ENCODE results near the gene SDK2. TPM values are rescaled to one million over a fixed set of nuclear protein-coding genes. Genes with fewer than 3 reads are reported as not detected.

SDK2 gene
- total RNA-seq, 2 donors from 2014 or later, result 1.5 to 5.6 TPM

DNA sequence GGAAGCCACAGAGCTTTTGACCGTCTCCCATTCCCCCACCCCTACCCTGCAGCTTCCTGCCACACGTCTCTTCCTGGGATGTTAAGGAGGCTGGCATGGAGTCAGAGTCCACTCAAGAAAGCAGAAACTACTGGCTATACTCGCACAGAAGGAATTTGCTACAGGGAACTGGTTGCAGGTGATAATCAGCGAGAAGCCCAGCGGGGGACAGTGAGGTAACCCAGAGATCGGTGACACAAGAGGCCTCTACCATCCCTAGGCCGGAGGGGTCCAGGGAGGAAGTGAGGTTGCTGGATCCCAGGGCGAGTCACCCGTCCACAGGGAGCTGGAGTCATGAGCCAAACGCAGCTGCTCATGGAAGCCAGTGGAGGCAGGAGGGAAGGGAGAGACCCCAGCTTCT lies 93.7 kb downstream of the SDK2 start:
- TF ChIP-seq, protein P1, sequence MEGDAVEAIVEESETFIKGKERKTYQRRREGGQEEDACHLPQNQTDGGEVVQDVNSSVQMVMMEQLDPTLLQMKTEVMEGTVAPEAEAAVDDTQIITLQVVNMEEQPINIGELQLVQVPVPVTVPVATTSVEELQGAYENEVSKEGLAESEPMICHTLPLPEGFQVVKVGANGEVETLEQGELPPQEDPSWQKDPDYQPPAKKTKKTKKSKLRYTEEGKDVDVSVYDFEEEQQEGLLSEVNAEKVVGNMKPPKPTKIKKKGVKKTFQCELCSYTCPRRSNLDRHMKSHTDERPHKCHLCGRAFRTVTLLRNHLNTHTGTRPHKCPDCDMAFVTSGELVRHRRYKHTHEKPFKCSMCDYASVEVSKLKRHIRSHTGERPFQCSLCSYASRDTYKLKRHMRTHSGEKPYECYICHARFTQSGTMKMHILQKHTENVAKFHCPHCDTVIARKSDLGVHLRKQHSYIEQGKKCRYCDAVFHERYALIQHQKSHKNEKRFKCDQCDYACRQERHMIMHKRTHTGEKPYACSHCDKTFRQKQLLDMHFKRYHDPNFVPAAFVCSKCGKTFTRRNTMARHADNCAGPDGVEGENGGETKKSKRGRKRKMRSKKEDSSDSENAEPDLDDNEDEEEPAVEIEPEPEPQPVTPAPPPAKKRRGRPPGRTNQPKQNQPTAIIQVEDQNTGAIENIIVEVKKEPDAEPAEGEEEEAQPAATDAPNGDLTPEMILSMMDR (IDR thresholded peaks at IDR 0.05), result no peak
- no peak overlapping the region for H3K4me3 ChIP-seq
- peaks cover 0 to 8% of the 10 kb centered on the region in 2 donors for H3K4me1 ChIP-seq
- H3K27me3 ChIP-seq, result no peaks in the 10 kb centered on the region
- H3K9me3 ChIP-seq, result no peaks in the 10 kb centered on the region
- DNase-seq (ENCODE audit: low spot score), result no peak
- no peaks in the 10 kb centered on the region for H3K36me3 ChIP-seq
- H3K27ac ChIP-seq, result no peak overlapping the region

DNA sequence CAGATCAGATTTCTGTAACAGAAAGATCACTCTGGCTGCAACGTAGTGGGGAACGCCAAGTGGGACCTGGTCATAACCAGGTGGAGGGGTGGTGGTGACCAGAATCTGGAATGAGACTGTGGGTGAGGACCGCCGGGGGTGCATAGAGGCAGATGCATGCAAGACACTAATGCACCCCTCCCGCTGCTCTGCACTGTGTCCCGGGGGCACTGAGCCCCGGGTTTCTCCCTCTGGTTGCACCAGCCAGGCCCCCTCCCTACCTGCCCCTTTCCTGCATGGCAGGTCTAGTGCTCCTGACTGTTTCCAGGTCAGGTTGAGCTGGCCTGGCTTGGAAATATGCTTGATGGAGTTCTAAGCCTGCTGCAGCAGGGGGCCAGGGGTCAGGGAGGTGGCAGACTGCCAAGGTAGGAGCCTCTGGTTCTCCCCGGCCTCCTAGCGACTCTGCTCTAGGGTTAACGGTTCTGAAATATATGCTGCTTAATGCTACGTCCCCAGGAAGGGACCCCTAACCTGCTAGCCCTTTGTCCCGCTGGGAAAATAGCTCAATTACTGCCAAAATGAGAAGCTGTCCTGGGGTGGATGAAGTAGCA lies 94.3 kb downstream of the SDK2 start:
- TF ChIP-seq, protein P1 (IDR thresholded peaks at IDR 0.05), result no peak
- H3K27me3 ChIP-seq, result no peaks in the 10 kb centered on the region
- H3K9me3 ChIP-seq, result no peaks in the 10 kb centered on the region
- DNase-seq (ENCODE audit: low spot score), result no peak
- no peak overlapping the region for H3K27ac ChIP-seq
- no peak overlapping the region for H3K4me3 ChIP-seq
- H3K4me1 ChIP-seq, result peaks cover 0 to 8% of the 10 kb centered on the region in 2 donors
- no peaks in the 10 kb centered on the region for H3K36me3 ChIP-seq

DNA sequence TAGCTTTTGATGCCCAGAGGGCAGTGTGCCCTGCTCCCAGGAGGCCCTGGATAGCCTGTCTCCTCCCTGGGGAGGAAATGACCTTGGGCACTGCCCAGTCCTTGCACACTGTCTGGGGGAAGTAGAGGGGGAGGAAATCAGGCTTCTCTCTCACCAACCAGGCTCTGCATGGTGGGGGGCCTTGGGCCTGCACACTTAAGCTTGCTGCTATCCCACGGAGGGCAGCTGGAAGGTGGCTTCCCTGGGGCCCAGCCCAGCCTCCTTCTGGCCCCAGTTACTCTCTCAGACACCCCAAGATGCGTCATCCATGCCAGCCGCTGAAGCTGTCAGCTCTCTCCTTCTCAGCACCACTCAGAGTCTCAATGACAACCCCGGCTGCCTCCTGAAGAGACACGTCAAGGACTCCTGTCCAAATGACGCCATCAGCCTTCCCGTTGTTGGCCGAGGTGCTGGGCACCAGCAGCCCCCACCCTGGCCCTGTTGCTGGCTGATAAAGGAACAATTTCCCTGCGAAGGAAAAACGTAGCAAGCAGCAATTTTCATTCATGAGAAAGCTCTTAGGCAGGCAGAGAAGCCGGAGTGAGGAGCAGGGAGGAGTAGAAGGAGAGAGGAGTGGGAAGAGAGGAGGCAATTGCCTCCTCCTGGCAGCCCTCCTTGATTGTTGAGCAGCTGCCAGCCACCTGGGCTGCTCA lies 95.5 kb downstream of the SDK2 start:
- Histone ChIP-seq H3K36me3 (no peaks in the 10 kb centered on the region), H3K27me3 (no peaks in the 10 kb centered on the region), H3K4me1 (peaks cover 0 to 8% of the 10 kb centered on the region in 2 donors), H3K27ac (no peak overlapping the region), H3K9me3 (no peaks in the 10 kb centered on the region), H3K4me3 (no peak overlapping the region)
- no peak for DNase-seq (ENCODE audit: low spot score)
- TF ChIP-seq, protein P1 (IDR thresholded peaks at IDR 0.05), result no peak

DNA sequence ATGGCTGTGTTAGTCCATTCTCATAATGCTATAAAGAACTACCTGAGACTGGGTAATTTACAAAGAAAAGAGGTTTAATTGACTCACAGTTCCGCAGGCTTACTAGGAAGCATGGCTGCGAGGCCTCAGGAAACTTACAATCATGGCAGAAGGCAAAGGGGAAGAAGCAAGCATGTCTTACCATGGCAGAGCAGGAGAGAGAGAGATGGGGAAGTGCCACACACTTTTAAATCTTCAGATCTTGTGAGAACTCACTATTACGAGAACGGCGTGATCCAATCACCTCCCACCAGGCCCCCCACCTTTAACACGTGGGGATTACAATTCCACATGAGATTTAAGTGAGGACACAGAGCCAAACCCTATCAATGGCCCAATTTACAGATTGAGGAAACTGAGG lies 96.5 kb downstream of the SDK2 start:
- no peak for DNase-seq (ENCODE audit: low spot score)
- Histone ChIP-seq H3K9me3 (no peaks in the 10 kb centered on the region), H3K36me3 (no peaks in the 10 kb centered on the region), H3K4me3 (no peak overlapping the region), H3K27ac (no peak overlapping the region), H3K4me1 (peaks cover 0 to 8% of the 10 kb centered on the region in 2 donors), H3K27me3 (no peaks in the 10 kb centered on the region)
- TF ChIP-seq, protein P1 (IDR thresholded peaks at IDR 0.05), result no peak

DNA sequence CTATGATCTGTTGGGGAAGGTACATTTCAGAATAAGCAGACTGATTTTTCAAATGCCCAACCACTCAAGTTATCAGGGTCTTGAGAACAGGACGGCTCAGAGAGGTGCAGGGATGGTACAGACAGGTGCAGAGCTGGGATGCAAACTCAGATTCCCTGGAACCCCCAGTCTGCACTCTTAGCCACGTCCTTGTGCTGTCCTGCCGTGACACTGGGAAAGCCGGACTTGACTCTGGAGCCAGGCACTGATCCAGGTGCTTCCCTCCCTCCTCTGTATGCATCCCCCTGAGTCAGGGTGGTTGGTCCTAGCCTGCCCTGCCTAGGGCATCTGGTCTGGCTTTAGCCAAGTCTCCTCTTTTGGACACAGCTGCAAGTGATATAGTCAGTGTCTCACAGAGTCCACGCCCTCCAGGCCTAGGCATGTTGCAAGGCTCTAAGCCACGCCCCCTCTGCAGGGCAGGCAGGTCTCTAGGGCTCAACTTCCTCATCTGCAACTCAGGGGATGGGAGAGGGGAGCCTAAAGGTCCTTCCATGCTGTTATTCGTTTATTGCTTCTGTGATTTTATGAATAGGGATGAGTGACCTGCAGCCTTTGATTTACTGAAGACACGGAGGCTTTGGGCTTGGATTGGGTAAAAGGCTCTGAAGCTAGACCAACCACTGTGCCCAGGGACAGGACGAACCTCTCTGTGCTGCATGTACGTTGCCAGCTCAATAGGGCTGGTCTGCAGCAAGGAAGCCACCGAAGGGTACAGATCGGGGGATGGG lies 97.3 kb downstream of the SDK2 start:
- H3K4me3 ChIP-seq, result no peak overlapping the region

More for the DNA sequence above, 97.3 kb downstream of the SDK2 start:
- DNase-seq (ENCODE audit: low spot score), result no peak
- H3K27ac ChIP-seq, result no peak overlapping the region
- H3K9me3 ChIP-seq, result no peaks in the 10 kb centered on the region
- no peaks in the 10 kb centered on the region for H3K36me3 ChIP-seq
- TF ChIP-seq, protein P1 (IDR thresholded peaks at IDR 0.05), result no peak
- H3K27me3 ChIP-seq, result no peaks in the 10 kb centered on the region
- peaks cover 0 to 8% of the 10 kb centered on the region in 2 donors for H3K4me1 ChIP-seq

All from right atrium auricular region (tissue), 2 donors.